Nephron progenitor cell (in vitro differentiated cells): Measurements from ENCODE around the gene TUBB2B.

Source experiments
- DNase-seq: peaks from one replicate; pipeline ENCODE4 v3.0.0; 2021
- H3K27ac Mint-ChIP-seq: 2 replicates; pipeline ENCODE4 v1.8.0; 2021; ENCODE audit warnings: mild to moderate bottlenecking, moderate library complexity, mixed read lengths
- H3K27me3 Mint-ChIP-seq: 2 replicates; pipeline ENCODE4 v1.8.0; 2021; ENCODE audit warnings: mild to moderate bottlenecking, low read depth, mixed read lengths; ENCODE audit not compliant: poor library complexity
- H3K36me3 Mint-ChIP-seq: 2 replicates; pipeline ENCODE4 v1.8.0; 2021; ENCODE audit warnings: low read depth, mixed read lengths
- H3K4me1 Mint-ChIP-seq: 2 replicates; pipeline ENCODE4 v1.8.0; 2021; ENCODE audit warnings: mixed read lengths
- H3K4me3 Mint-ChIP-seq: 2 replicates; pipeline ENCODE4 v1.8.0; 2021; ENCODE audit warnings: mild to moderate bottlenecking, moderate library complexity, mixed read lengths
- H3K9me3 Mint-ChIP-seq: 2 replicates; pipeline ENCODE4 v1.8.0; 2021; ENCODE audit warnings: mild to moderate bottlenecking, moderate library complexity, mixed read lengths
- TF ChIP-seq, protein P1 (sequence below): fragments of 200-600 bp; sonication (generic); IDR thresholded peaks from 2 replicates; pipeline ENCODE4 v1.5.0; 2021; ENCODE audit warnings: antibody characterized with exemption

The TUBB2B gene

DNA sequence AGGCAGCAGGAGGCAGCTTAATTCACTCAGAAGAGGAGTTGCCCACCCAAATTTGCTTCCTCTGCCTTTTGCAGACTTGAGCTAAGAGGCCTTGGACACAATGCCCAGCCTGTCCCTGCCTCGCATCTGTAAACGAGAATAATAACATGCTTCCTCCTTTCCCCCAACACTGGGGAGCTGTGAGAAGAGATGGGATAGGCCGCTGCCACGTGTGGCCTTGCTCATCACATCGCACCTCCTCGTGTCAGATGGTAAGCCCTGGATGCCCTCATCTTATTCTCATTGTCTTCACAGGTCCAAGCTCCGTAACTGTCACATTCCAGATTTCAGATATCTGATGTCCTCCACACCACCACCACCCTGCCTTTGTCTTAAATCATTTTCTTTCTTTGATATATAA is 13.1 kb upstream of the TUBB2B start:
- DNase-seq = no peak
- Mint-ChIP-seq H3K9me3 (peaks cover 5% of the 10 kb centered on the region), H3K4me3 (no peak overlapping the region), H3K27me3 (peaks cover 7% of the 10 kb centered on the region), H3K4me1 (peaks cover 43% of the 10 kb centered on the region), H3K36me3 (peaks cover 24% of the 10 kb centered on the region), H3K27ac (no peak overlapping the region)
- TF ChIP-seq, protein P1, sequence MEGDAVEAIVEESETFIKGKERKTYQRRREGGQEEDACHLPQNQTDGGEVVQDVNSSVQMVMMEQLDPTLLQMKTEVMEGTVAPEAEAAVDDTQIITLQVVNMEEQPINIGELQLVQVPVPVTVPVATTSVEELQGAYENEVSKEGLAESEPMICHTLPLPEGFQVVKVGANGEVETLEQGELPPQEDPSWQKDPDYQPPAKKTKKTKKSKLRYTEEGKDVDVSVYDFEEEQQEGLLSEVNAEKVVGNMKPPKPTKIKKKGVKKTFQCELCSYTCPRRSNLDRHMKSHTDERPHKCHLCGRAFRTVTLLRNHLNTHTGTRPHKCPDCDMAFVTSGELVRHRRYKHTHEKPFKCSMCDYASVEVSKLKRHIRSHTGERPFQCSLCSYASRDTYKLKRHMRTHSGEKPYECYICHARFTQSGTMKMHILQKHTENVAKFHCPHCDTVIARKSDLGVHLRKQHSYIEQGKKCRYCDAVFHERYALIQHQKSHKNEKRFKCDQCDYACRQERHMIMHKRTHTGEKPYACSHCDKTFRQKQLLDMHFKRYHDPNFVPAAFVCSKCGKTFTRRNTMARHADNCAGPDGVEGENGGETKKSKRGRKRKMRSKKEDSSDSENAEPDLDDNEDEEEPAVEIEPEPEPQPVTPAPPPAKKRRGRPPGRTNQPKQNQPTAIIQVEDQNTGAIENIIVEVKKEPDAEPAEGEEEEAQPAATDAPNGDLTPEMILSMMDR = no peak

DNA sequence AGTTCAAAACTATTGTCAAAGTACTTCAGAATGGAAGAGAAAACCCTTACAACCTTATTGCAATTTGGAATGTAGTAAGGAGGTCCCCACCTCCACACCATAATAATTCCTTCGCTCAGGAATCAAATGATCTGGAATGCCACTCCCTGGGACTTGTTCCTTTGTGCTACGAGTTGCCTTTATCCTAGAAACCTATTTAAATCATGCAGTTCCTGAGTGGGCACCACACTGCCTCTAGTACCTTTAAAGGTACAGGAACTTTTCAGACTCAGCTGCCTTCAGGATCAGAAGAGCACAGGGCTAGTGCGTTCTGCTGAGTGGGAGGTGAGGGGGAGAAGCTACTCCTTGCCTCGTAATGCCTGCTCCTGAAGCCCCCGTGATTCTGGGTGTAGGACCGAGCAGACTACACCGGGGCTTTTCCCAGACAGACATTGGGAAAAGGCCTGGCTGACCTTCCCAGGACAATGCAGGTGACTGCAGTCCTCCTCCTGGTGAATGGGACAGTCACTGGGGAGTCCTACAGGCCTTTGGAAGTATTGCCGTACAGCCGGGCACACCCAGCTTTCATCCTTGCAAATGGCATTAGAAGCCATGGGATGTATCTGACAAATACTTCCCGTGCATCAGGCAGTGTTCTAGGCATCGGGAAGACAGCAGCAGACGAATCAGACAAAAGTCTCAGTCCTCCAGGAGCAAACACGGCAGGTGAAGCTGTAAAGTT is 11.8 kb upstream of the TUBB2B start:
- Mint-ChIP-seq H3K4me3 (no peak overlapping the region), H3K27me3 (peaks cover 3% of the 10 kb centered on the region), H3K4me1 (peaks cover 49% of the 10 kb centered on the region), H3K27ac (no peak overlapping the region), H3K36me3 (peaks cover 16% of the 10 kb centered on the region), H3K9me3 (peaks cover 4% of the 10 kb centered on the region)
- TF ChIP-seq, protein P1 = peak; percentile 42
- DNase-seq = no peak

DNA sequence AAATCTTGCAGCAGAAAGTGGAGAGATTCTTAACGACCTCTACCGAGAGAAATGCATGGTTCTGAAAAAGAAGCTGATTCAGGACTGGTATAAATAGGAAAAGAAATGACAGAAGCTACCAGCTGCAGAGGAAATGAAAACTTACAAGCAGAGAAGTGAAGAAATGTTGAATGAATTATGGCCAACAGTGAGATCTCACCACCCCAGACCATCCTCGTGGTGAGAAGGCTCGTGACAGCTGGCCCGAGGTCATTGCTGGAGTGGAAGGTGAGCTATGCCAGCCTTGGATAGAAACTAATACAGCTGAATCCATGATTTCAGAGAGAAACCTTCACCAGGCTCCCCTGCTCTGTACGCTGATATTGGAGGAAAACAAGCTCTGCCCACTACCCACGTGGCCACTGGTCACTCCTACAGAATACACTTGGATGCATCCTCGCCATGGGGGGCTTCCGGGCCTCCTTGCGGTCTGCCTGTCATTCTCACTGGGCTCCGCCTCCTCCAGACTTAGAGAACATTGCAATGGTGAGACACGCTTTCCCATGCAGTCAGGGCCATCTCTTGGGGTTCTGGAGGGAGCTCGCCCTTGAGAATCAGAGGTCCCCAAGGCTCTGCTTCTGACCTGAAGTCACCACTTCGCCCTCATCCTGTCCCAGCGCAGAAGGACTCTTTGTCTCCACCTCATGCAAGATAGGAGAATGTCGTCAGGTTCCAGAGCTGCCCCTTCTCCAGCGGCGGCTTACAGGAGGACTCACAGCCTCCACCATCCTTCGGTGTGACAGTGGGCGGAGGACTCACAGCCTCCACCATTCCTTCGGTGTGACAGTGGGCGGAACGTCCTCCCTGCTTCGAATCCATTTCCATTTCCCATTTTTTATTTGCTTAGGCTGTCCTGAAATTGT is 10.6 kb upstream of the TUBB2B start:
- Mint-ChIP-seq H3K27me3 (peaks cover 3% of the 10 kb centered on the region), H3K9me3 (no peaks in the 10 kb centered on the region), H3K27ac (no peak overlapping the region), H3K4me1 (peaks cover 62% of the 10 kb centered on the region), H3K36me3 (peaks cover 6% of the 10 kb centered on the region), H3K4me3 (no peak overlapping the region)
- DNase-seq = no peak
- TF ChIP-seq, protein P1 = no peak

DNA sequence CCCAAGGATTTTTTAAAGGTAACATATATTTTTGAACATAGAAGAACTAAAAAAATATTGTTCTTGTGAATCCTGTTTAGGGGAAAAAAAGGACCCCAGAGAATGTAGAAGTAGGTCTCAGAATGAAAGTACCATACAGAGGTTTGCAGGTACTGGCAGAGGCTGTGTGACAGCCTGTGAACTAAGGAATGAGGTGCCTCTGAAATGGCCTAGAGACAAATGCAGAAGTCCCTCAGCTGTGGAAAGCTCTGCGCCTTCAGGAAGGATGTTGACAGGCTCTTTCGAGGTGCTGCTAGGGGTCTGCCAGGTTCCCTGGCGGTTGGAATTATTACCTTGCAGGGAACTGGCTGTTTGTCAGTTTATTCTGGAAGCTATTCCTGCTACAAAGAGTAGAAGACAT is 8.6 kb upstream of the TUBB2B start:
- TF ChIP-seq, protein P1 = no peak
- no peak for DNase-seq
- no peaks in the 10 kb centered on the region for H3K36me3 Mint-ChIP-seq
- peaks cover 80% of the 10 kb centered on the region for H3K4me1 Mint-ChIP-seq
- peaks cover 3% of the 10 kb centered on the region for H3K27me3 Mint-ChIP-seq
- no peak overlapping the region for H3K27ac Mint-ChIP-seq
- H3K4me3 Mint-ChIP-seq = no peak overlapping the region
- H3K9me3 Mint-ChIP-seq = no peaks in the 10 kb centered on the region

DNA sequence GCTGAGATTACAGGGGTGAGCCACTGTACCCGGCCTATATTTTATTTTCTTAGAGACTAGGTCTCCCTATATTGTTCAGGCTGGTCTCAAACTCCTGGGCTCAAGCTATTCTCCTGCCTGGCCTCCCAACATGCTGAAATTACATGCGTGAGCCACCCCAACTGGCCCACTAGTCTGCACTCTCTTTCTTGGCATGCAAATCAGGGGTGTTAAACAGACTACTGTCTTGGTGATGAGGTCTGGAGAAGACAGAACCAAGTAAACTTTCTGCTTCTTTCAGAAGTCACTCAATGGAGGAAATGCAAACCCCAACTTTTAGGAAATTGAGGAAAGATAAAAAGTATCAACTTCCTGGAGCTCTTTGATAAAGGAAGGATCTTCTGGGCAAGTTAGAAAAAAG is 8.0 kb upstream of the TUBB2B start:
- no peak overlapping the region for H3K27ac Mint-ChIP-seq
- peaks cover 80% of the 10 kb centered on the region for H3K4me1 Mint-ChIP-seq
- TF ChIP-seq, protein P1 = no peak
- H3K4me3 Mint-ChIP-seq = no peak overlapping the region
- no peaks in the 10 kb centered on the region for H3K36me3 Mint-ChIP-seq
- no peak for DNase-seq
- H3K9me3 Mint-ChIP-seq = no peaks in the 10 kb centered on the region
- peaks cover 7% of the 10 kb centered on the region for H3K27me3 Mint-ChIP-seq
